HepG2 (cell line): ENCODE data around the gene SYT17. TPM values are rescaled to one million over a fixed set of nuclear protein-coding genes. Genes with fewer than 3 reads are reported as not detected.

Experiments
- EZH2 ChIP-seq: conservative IDR thresholded peaks from 2 replicates; pipeline ENCODE4 v1.6.1; 2012; ENCODE audit warnings: mild to moderate bottlenecking, low read depth, low read length, moderate library complexity
- FOXK2 ChIP-seq: fragments of 450-650 bp; IDR thresholded peaks from 2 replicates; pipeline ENCODE4 v1.6.1; 2016
- GLI4 ChIP-seq: sonication (generic); formaldehyde crosslinking; IDR thresholded peaks from 2 replicates; pipeline ENCODE4 v1.5.1; 2020; ENCODE audit warnings: missing genetic modification reagents, mild to moderate bottlenecking, moderate library complexity, borderline replicate concordance
- NCOA2 ChIP-seq: sonication (generic); formaldehyde crosslinking; IDR thresholded peaks from 2 replicates; pipeline ENCODE4 v1.8.0; 2022; ENCODE audit warnings: inconsistent platforms
- NR2F6 ChIP-seq, 2 experiments: IDR thresholded peaks; 2 replicates each; pipeline ENCODE4 v1.6.1; 2016; ENCODE audit warnings: antibody characterized with exemption in 1 of 2, mild to moderate bottlenecking in 1 of 2
- POLR2AphosphoS2 ChIP-seq: IDR thresholded peaks from 2 replicates; pipeline ENCODE4 v1.6.1; 2011; ENCODE audit warnings: low read depth, low read length, improper control_type of control experiment
- RBM39 ChIP-seq: fragments of 200-400 bp; formaldehyde crosslinking; IDR thresholded peaks from one replicate; pipeline ENCODE4 v1.6.1; 2018; ENCODE audit warnings: antibody characterized with exemption, mild to moderate bottlenecking, low read depth, low read length; ENCODE audit not compliant: poor library complexity, severe bottlenecking
- SMARCC2 ChIP-seq: fragments of 450-650 bp; IDR thresholded peaks from 2 replicates; pipeline ENCODE4 v1.6.1; 2017; ENCODE audit warnings: antibody characterized with exemption, mild to moderate bottlenecking
- SOX13 ChIP-seq, 3 experiments: fragments of 450-650 bp in 1 of 3; sonication (generic) in 1 of 3; formaldehyde crosslinking in 1 of 3; IDR thresholded peaks in 2 of 3; conservative IDR thresholded peaks in 1 of 3; 2 replicates each; pipeline versions ENCODE4 v1.5.0 to v1.6.1; 2016 to 2020; ENCODE audit warnings: antibody characterized with exemption in 1 of 3, mild to moderate bottlenecking in 1 of 3, missing compliant biosample characterization in 1 of 3, missing genetic modification reagents in 1 of 3, moderate library complexity in 1 of 3
- ZFP36L1 ChIP-seq: sonication (generic); formaldehyde crosslinking; IDR thresholded peaks from 2 replicates; pipeline ENCODE4 v1.8.0; 2022; ENCODE audit warnings: mild to moderate bottlenecking, missing genetic modification reagents, moderate library complexity
- ZNF136 ChIP-seq: sonication (generic); formaldehyde crosslinking; IDR thresholded peaks from 2 replicates; pipeline ENCODE4 v1.8.1; 2022; ENCODE audit warnings: low read depth, mild to moderate bottlenecking, moderate library complexity, missing genetic modification reagents
- ZNF629 ChIP-seq: sonication (generic); formaldehyde crosslinking; conservative IDR thresholded peaks from 2 replicates; pipeline ENCODE4 v1.5.0; 2020; ENCODE audit warnings: missing genetic modification reagents
- polyA plus RNA-seq, 8 experiments: library from polyadenylated mRNA; depleted of rRNA in 3 of 8; stranded (reverse) in 7 of 8; unstranded in 1 of 8; fragments of >200 nt; fragmentation: Illumina TruSeq in 4 of 8; extraction: Trizol in 4 of 8; gene quantifications; 2 replicates each; pipeline versions ENCODE4 v1.2.1 to v1.2.3, GENCODE V29; 2011 to 2016; ENCODE audit warnings: low read depth in 4 of 8, missing spikeins in 1 of 8, mixed read lengths in 1 of 8; ENCODE audit not compliant: insufficient read depth in 1 of 8
- total RNA-seq, 5 experiments: library from RNA; depleted of rRNA; stranded (reverse); fragments of >200 nt; fragmentation: Illumina TruSeq; extraction: Trizol; gene quantifications; 2 replicates each; pipeline ENCODE4 v1.2.3, GENCODE V29; 2016; ENCODE audit warnings: low read depth in 1 of 5
- TF ChIP-seq, protein P1 (sequence below): sonication (generic); formaldehyde crosslinking; IDR thresholded peaks from 2 replicates; pipeline ENCODE4 v1.5.1; 2020; ENCODE audit warnings: mild to moderate bottlenecking, missing genetic modification reagents
- TF ChIP-seq, protein P2 (sequence below): sonication (generic); formaldehyde crosslinking; IDR thresholded peaks from 2 replicates; pipeline ENCODE4 v1.8.1; 2023; ENCODE audit warnings: mild to moderate bottlenecking, missing genetic modification reagents, borderline replicate concordance
- TF ChIP-seq, protein P3 (sequence below): sonication (generic); formaldehyde crosslinking; IDR thresholded peaks from 2 replicates; pipeline ENCODE4 v1.4.0; 2020; ENCODE audit warnings: missing genetic modification reagents
- TF ChIP-seq, protein P4 (sequence below): sonication (generic); formaldehyde crosslinking; IDR thresholded peaks from 2 replicates; pipeline ENCODE4 v1.4.0; 2020; ENCODE audit warnings: mild to moderate bottlenecking, missing genetic modification reagents, borderline replicate concordance

SYT17 gene
- total and polyA plus RNA-seq, 2 of the 13 experiments (the other 11 are each of a cell fraction or from before 2014, with no cell fraction given): 0.44 TPM; not detected in 1

DNA sequence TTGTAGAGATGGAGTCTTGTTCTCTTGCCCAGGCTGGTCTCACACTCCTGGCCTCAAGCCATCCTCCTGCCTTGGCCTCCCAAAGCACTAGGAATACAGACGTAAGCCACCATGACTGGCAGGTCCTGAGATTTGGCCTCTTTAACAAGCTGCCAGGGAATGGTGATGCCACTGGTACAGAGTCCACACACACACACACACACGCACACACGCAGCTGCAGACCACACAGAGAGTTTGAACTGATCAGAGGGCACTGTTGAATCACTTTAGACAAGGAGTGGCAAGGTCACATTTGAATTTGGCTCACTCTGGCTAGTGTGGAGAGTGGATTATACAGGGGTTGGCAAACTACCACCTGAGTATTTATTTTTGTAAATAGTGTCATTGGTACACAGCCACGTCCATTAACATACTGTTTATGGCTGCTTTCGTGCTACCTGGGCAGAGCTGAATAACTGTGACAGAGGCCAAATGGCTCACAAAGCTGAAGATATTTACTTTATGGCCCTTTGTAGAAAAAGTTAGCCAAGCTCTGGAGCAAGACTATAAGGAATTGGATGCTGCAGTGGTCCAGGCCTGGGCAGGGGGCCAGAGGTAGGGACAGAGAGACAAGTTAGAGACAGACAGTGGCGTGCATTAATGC, 44.4 kb upstream of the SYT17 start (continued):
- TF ChIP-seq, protein P1, sequence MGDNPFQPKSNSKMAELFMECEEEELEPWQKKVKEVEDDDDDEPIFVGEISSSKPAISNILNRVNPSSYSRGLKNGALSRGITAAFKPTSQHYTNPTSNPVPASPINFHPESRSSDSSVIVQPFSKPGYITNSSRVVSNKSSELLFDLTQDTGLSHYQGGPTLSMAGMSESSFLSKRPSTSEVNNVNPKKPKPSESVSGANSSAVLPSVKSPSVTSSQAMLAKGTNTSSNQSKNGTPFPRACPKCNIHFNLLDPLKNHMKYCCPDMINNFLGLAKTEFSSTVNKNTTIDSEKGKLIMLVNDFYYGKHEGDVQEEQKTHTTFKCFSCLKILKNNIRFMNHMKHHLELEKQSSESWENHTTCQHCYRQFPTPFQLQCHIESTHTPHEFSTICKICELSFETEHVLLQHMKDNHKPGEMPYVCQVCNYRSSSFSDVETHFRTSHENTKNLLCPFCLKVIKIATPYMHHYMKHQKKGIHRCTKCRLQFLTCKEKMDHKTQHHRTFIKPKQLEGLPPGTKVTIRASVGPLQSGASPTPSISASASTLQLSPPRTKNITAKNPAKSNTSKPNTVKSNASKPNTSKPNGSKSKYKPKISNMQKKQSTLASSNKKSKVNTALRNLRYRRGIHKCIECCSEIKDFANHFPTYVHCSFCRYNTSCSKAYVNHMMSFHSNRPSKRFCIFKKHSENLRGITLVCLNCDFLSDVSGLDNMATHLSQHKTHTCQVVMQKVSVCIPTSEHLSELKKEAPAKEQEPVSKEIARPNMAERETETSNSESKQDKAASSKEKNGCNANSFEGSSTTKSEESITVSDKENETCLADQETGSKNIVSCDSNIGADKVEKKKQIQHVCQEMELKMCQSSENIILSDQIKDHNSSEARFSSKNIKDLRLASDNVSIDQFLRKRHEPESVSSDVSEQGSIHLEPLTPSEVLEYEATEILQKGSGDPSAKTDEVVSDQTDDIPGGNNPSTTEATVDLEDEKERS (CRISPR knock-in tag): no peak
- no peak for TF ChIP-seq GLI4 (CRISPR knock-in tag)
- TF ChIP-seq ZNF136: no peak
- no peak for TF ChIP-seq SMARCC2
- no peak for TF ChIP-seq ZNF629 (CRISPR knock-in tag)
- 0 out of 2 replicates have a peak, but pooled peaks have one; percentile 13 for TF ChIP-seq SOX13 (IDR thresholded peaks at IDR 0.05)
- no peak for TF ChIP-seq SOX13 (CRISPR knock-in tag; conservative IDR thresholded peaks at IDR 0.05 in 1 of 2, IDR thresholded peaks at IDR 0.05 in 1 of 2)
- TF ChIP-seq POLR2AphosphoS2: no peak
- TF ChIP-seq, protein P2, sequence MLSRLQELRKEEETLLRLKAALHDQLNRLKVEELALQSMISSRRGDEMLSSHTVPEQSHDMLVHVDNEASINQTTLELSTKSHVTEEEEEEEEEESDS: no peak
- TF ChIP-seq RBM39: no peak
- TF ChIP-seq EZH2: no peak
- TF ChIP-seq NR2F6 (IDR thresholded peaks at IDR 0.05): peak; percentile 60; the same call in 1 of the 2 replicates
- peak; percentile 68; the same call in 1 of the 2 replicates for TF ChIP-seq NR2F6 (CRISPR knock-in tag; IDR thresholded peaks at IDR 0.05)
- TF ChIP-seq, protein P3, sequence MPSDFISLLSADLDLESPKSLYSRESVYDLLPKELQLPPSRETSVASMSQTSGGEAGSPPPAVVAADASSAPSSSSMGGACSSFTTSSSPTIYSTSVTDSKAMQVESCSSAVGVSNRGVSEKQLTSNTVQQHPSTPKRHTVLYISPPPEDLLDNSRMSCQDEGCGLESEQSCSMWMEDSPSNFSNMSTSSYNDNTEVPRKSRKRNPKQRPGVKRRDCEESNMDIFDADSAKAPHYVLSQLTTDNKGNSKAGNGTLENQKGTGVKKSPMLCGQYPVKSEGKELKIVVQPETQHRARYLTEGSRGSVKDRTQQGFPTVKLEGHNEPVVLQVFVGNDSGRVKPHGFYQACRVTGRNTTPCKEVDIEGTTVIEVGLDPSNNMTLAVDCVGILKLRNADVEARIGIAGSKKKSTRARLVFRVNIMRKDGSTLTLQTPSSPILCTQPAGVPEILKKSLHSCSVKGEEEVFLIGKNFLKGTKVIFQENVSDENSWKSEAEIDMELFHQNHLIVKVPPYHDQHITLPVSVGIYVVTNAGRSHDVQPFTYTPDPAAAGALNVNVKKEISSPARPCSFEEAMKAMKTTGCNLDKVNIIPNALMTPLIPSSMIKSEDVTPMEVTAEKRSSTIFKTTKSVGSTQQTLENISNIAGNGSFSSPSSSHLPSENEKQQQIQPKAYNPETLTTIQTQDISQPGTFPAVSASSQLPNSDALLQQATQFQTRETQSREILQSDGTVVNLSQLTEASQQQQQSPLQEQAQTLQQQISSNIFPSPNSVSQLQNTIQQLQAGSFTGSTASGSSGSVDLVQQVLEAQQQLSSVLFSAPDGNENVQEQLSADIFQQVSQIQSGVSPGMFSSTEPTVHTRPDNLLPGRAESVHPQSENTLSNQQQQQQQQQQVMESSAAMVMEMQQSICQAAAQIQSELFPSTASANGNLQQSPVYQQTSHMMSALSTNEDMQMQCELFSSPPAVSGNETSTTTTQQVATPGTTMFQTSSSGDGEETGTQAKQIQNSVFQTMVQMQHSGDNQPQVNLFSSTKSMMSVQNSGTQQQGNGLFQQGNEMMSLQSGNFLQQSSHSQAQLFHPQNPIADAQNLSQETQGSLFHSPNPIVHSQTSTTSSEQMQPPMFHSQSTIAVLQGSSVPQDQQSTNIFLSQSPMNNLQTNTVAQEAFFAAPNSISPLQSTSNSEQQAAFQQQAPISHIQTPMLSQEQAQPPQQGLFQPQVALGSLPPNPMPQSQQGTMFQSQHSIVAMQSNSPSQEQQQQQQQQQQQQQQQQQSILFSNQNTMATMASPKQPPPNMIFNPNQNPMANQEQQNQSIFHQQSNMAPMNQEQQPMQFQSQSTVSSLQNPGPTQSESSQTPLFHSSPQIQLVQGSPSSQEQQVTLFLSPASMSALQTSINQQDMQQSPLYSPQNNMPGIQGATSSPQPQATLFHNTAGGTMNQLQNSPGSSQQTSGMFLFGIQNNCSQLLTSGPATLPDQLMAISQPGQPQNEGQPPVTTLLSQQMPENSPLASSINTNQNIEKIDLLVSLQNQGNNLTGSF: no peak
- TF ChIP-seq ZFP36L1 (CRISPR knock-in tag): no peak
- 0 out of 2 replicates have a peak, but pooled peaks have one; percentile 19 for TF ChIP-seq NCOA2 (CRISPR knock-in tag)
- TF ChIP-seq, protein P4, sequence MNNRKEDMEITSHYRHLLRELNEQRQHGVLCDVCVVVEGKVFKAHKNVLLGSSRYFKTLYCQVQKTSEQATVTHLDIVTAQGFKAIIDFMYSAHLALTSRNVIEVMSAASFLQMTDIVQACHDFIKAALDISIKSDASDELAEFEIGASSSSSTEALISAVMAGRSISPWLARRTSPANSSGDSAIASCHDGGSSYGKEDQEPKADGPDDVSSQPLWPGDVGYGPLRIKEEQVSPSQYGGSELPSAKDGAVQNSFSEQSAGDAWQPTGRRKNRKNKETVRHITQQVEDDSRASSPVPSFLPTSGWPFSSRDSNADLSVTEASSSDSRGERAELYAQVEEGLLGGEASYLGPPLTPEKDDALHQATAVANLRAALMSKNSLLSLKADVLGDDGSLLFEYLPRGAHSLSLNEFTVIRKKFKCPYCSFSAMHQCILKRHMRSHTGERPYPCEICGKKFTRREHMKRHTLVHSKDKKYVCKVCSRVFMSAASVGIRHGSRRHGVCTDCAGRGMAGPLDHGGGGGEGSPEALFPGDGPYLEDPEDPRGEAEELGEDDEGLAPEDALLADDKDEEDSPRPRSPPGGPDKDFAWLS (CRISPR knock-in tag): no peak
- TF ChIP-seq FOXK2: no peak
